Thyroid gland (tissue), 4 donors: Measurements from ENCODE around the gene CCDC85A.

ENCODE experiments used
- CTCF ChIP-seq, 6 experiments: fragments of 200-600 bp in 3 of 6; fragments of 450-650 bp in 3 of 6; sonication (generic) in 3 of 6; IDR thresholded peaks; one replicate each; pipeline ENCODE4 v1.5.1; 2016 to 2019; ENCODE audit warnings: antibody characterized with exemption in 6 of 6, mild to moderate bottlenecking in 2 of 6, inconsistent platforms in 1 of 6, moderate library complexity in 1 of 6
- POLR2A ChIP-seq, 2 donors: fragments of 450-650 bp; IDR thresholded peaks; one replicate each; pipeline ENCODE4 v1.6.1; 2017; ENCODE audit warnings: antibody characterized with exemption in 2 of 2, mild to moderate bottlenecking in 2 of 2, moderate library complexity in 1 of 2

DNA sequence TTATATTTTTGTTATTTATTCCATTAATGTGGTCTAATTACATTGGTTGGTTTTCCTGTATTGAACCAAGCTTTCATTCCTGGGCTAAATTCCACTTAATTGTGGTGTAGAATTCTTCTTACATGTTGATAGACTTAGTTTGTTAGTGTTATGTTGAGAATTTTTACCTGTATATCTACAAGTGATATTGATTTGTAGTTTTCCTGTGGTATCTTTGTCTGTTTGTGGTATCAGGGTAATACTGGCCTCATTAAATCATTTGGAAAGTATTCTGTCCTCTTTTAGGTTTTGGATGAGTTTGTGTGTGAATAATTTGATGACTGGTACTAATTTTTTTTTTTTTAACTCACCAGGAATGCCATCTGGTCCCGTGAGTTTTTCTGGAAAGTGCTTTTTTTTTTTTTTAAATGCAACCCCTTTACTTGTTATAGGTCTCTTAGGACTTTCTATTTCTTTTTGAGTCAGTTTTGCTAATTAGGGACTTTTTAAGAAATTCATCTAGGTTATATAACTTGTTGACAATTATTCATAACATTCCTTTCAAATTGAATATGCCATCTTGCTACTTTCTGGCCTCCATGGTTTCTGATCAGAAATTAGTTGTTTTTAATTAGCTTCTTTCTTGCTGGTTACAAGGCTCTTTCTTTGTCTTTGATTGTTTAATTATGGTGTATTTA is 232.8 kb downstream of the CCDC85A start:
- TF ChIP-seq CTCF (IDR thresholded peaks at IDR 0.05) (no peak), POLR2A (IDR thresholded peaks at IDR 0.05) (no peak)
